ENCODE data around the gene HDAC7.
"Not testable (repeated sequence)": the region's sequence is repeated elsewhere in the genome, so short reads cannot be mapped to it uniquely, and the experiment has no call there.

Gene HDAC7

GRCh38 chr12:47816403-47817271 is 3.1 kb downstream of the HDAC7 start:
- TF ChIP-seq SPI1 (IDR thresholded peaks at IDR 0.05; ENCODE audit: low read depth, low read length) (no peak), TAF1 (IDR thresholded peaks at IDR 0.05; ENCODE audit: low read depth, low read length) (no peak), POU2F2 (IDR thresholded peaks at IDR 0.05; ENCODE audit: low read depth, low read length) (no peak), POLR2AphosphoS5 (IDR thresholded peaks at IDR 0.05; ENCODE audit: low read depth, low read length) (no peak), PAX5 (IDR thresholded peaks at IDR 0.05; ENCODE audit: insufficient read depth, low read length, severe bottlenecking) (no peak), POLR2A (IDR thresholded peaks at IDR 0.05; ENCODE audit: low read depth, low read length) (no peak)
- FAIRE-seq: no peak

GRCh38 chr12:47815447-47815846 is 4.3 kb downstream of the HDAC7 start:
- FAIRE-seq: not testable (repeated sequence)

More at GRCh38 chr12:47816403-47817271, 3.1 kb downstream of the HDAC7 start:
- no peak for DNase-seq (ENCODE audit: insufficient read length, low spot score)

GRCh38 chr12:47814539-47815170 is 5.0 kb downstream of the HDAC7 start:
- DNase-seq (ENCODE audit: insufficient read length, low spot score) (no peak), FAIRE-seq (peak; percentile 63)
- TF ChIP-seq POU2F2 (IDR thresholded peaks at IDR 0.05; ENCODE audit: low read depth, low read length): no peak

More at GRCh38 chr12:47815447-47815846, 4.3 kb downstream of the HDAC7 start:
- DNase-seq (ENCODE audit: insufficient read length, low spot score): not testable (repeated sequence)

- TF ChIP-seq POLR2A (IDR thresholded peaks at IDR 0.05; ENCODE audit: low read depth, low read length) (no peak), SPI1 (IDR thresholded peaks at IDR 0.05; ENCODE audit: low read depth, low read length) (peak; percentile 71), TAF1 (IDR thresholded peaks at IDR 0.05; ENCODE audit: low read depth, low read length) (no peak), POU2F2 (IDR thresholded peaks at IDR 0.05; ENCODE audit: low read depth, low read length) (0 out of 2 replicates have a peak, but pooled peaks have one; percentile 6), POLR2AphosphoS5 (IDR thresholded peaks at IDR 0.05; ENCODE audit: low read depth, low read length) (no peak)
- DNase-seq (ENCODE audit: insufficient read length, low spot score) (no peak), FAIRE-seq (peak; percentile 66)
Observed at GRCh38 chr12:47813511-47814196, 6.0 kb downstream of the HDAC7 start.

- peak; percentile 89 for DNase-seq (ENCODE audit: insufficient read length, low spot score)
- peak; percentile 18; the same call in 1 of the 2 replicates for TF ChIP-seq POLR2AphosphoS5 (IDR thresholded peaks at IDR 0.05; ENCODE audit: low read depth, low read length)
- TF ChIP-seq SPI1 (IDR thresholded peaks at IDR 0.05; ENCODE audit: low read depth, low read length): no peak
- TF ChIP-seq TAF1 (IDR thresholded peaks at IDR 0.05; ENCODE audit: low read depth, low read length): 0 out of 2 replicates have a peak, but pooled peaks have one; percentile 22
- TF ChIP-seq POLR2A (IDR thresholded peaks at IDR 0.05; ENCODE audit: low read depth, low read length): 0 out of 2 replicates have a peak, but pooled peaks have one; percentile 4
- TF ChIP-seq POU2F2 (IDR thresholded peaks at IDR 0.05; ENCODE audit: low read depth, low read length): peak; percentile 45; the same call in 1 of the 2 replicates
- peak; percentile 31 for TF ChIP-seq PAX5 (IDR thresholded peaks at IDR 0.05; ENCODE audit: insufficient read depth, low read length, severe bottlenecking)
Observed at GRCh38 chr12:47812797-47813510, 6.7 kb downstream of the HDAC7 start.

GRCh38 chr12:47811581-47812484 is 7.9 kb downstream of the HDAC7 start:
- TF ChIP-seq SPI1 (IDR thresholded peaks at IDR 0.05; ENCODE audit: low read depth, low read length) (no peak), POLR2A (IDR thresholded peaks at IDR 0.05; ENCODE audit: low read depth, low read length) (no peak), POU2F2 (IDR thresholded peaks at IDR 0.05; ENCODE audit: low read depth, low read length) (no peak), PAX5 (IDR thresholded peaks at IDR 0.05; ENCODE audit: insufficient read depth, low read length, severe bottlenecking) (no peak), POLR2AphosphoS5 (IDR thresholded peaks at IDR 0.05; ENCODE audit: low read depth, low read length) (no peak), TAF1 (IDR thresholded peaks at IDR 0.05; ENCODE audit: low read depth, low read length) (no peak)
- DNase-seq (ENCODE audit: insufficient read length, low spot score) (no peak), FAIRE-seq (no peak)

More at GRCh38 chr12:47812797-47813510, 6.7 kb downstream of the HDAC7 start:
- FAIRE-seq: peak; percentile 85

- FAIRE-seq: no peak
Observed at GRCh38 chr12:47811072-47811396, 8.7 kb downstream of the HDAC7 start.

GRCh38 chr12:47809518-47809917 is 10.2 kb downstream of the HDAC7 start:
- DNase-seq (ENCODE audit: insufficient read length, low spot score); FAIRE-seq: not testable (repeated sequence)

More at GRCh38 chr12:47811072-47811396, 8.7 kb downstream of the HDAC7 start:
- TF ChIP-seq PAX5 (IDR thresholded peaks at IDR 0.05; ENCODE audit: insufficient read depth, low read length, severe bottlenecking) (no peak), SPI1 (IDR thresholded peaks at IDR 0.05; ENCODE audit: low read depth, low read length) (no peak), TAF1 (IDR thresholded peaks at IDR 0.05; ENCODE audit: low read depth, low read length) (no peak), POU2F2 (IDR thresholded peaks at IDR 0.05; ENCODE audit: low read depth, low read length) (no peak), POLR2AphosphoS5 (IDR thresholded peaks at IDR 0.05; ENCODE audit: low read depth, low read length) (no peak), POLR2A (IDR thresholded peaks at IDR 0.05; ENCODE audit: low read depth, low read length) (no peak)
- no peak for DNase-seq (ENCODE audit: insufficient read length, low spot score)
